HG03571 (cell line): ENCODE measurements around the gene RNF212.
"Not testable (repeated sequence)": the region's sequence is repeated elsewhere in the genome, so short reads cannot be mapped to it uniquely, and the experiment has no call there.

ENCODE experiments used
- ATAC-seq: cut with Tn5 transposase; IDR thresholded peaks from one replicate; pipeline ENCODE4 v1.9.1; 2021; ENCODE audit not compliant: unreplicated experiment

Gene RNF212

DNA sequence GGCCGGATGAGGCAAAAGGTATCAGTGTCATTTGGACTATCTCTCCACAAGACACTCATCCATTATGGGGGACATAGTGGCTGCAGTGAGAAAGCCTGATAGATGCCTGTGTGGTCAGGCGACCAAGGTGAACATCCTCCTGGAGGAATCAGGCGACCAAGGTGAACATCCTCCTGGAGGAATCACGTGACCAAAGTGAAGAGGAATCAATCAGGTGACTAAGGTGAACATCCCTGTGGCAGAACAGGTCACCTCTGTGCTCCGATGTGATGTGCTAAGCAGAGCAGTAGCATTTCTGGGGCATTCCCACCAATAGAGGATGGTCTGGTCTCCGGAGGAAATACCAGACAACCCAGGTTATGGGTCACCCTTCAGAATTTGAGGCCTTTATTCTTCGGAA, 44.0 kb downstream of the RNF212 start:
- ATAC-seq: no peak

DNA sequence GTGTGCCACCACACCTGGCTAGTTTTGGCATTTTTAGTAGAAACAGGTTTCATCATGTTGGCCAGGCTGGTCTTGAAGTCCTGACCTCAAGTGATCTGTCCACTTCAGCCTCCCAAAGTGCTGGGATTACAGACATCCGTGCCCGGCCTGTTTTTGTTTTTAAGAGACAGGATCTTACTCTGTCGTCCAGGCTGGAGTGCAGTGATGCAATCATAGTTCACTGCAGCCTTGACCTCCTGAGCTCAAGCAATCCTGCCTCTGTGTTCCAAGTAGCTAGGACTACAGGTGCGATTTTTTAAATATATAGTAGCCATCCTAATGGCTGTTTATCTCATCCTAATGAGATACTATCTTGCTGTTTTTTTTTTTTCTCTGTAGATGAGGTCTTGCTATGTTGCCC, 47.6 kb downstream of the RNF212 start:
- ATAC-seq: no peak

DNA sequence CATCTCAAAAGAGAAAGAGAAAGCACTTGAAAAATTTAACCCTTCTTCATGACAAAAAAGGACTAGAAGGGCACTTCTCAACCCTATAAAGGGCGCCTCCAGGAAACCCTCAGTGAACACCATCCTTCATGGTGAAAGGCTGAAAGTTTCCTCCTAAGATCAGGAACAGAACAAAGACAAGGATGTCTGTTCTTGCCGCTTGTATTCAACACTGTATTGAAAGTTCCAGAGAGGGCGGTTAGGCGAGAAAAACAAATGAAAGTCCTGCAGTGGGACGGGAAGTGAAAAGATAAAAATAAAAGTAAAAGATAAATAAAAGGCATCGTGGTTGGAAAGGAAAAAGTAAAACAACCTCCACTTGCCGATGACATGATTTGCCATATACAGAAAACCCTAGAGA, 50.9 kb downstream of the RNF212 start:
- no peak for ATAC-seq

DNA sequence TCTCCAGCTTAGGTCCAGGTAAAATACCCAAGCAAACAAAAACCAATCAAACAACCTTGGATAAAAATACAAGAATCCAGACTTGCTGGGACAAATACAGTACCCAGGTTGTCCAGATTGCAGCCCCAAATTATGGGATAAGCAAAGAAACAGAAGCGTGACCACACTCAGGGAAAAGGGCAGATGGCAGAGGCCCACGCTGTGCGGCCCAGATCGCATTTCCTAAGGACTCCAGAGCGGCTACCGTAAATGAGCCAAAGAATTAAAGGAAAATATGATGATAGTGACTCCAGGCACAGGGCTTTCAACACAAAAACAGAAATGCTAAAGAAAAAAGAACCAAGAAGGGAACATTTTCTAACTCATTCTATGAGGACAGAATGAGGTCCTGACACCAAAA, 51.6 kb downstream of the RNF212 start:
- ATAC-seq: no peak

DNA sequence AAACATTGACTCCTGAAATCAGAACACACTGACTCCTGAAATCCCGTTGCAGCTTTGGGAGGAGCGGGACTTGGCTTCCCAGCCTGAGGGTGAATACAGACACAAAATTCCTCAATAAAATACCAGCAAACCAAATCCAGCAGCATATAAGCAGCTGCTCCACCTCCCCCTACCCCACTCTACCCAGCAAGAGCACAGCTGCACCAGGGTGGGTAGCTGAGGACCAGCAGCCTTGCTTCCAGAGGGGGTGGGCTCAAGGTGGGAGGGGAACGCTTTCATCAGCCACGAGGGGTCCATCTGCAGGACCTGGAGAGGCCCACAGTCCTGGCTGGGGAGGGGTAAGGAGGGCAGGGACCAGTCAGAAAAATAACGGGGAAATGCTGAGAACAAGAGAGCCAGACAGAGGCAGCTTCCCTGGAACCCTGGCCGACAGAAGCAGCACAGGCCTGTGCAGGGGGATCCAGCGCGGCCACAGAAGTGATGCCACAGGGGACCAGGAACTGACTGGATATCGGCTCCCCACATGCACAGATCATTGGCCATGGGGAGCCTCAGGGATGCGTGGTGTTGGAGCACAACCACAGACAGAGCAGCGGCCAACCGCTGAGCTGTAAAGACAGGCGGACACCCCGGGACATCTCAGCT, 52.2 kb downstream of the RNF212 start:
- ATAC-seq: no peak

DNA sequence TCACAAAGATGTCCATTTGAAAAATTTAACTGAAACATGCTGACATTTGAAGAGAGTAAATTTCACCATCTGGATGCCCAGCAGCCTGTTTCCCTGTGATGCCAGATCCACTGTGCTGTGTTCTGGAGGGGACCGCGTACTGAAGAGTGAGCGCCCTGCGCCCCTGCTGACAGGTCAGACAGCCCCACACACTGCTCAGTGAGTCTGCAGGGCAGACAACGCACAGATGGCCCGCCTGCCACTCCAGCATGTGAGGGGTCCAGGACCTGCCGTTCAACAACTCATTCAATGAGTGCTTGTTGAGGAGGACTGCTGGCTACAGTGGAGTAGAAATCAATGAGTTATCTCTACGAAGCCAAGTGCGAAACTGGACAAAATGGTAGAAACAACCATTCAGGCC, 52.7 kb downstream of the RNF212 start:
- ATAC-seq: no peak

DNA sequence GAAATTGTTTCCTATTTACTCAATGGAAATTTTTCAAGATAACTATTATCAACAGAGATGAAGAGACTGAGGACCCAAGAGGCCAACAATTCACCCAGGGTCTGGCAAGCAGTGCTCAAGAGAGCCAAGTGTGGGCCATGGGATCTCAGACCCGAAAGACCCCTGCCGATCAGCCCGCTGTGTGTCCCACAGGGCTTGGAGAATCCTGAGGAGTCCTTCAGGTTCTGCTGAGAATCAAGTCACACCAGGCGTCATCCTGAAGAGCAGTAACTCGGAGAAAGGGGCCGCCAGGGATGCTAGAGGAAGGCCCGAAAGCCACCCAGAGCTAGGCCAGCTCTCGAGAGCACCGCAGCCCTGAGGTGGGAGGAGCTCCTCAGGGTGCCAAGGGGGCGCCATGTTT, 53.2 kb downstream of the RNF212 start:
- no peak for ATAC-seq

DNA sequence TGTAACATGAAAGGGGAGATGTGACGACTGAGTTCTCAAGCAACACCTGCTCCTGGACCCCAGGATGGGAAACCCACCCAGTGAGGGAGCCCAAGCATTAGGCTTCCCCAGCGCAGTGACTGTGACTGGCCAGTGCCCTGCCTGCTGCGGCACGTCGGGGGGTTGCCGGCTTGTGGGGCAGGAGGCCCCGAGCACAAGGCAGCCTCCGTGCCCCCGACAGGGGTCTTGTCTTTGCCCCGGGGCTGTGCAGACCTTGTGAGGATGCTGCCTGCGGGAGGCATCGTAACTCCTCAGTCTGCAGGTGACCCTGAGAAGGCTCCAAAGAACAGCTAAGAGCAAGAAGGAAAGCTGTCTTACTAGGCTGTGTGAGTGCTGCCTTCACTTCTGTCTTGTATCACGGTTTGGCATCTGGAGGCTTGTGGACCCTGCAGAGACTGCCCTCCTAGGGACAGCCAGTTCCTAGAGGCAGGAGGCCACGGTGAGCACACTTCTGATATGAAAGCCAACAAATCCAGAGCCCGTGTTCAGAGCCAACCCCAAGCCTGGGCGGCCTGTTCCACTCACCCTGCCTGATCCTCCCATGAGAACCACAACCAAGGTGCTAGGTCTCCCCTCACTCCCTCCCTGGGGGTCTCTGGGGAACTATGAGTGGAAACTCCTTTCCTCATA, 54.2 kb downstream of the RNF212 start:
- ATAC-seq: no peak

DNA sequence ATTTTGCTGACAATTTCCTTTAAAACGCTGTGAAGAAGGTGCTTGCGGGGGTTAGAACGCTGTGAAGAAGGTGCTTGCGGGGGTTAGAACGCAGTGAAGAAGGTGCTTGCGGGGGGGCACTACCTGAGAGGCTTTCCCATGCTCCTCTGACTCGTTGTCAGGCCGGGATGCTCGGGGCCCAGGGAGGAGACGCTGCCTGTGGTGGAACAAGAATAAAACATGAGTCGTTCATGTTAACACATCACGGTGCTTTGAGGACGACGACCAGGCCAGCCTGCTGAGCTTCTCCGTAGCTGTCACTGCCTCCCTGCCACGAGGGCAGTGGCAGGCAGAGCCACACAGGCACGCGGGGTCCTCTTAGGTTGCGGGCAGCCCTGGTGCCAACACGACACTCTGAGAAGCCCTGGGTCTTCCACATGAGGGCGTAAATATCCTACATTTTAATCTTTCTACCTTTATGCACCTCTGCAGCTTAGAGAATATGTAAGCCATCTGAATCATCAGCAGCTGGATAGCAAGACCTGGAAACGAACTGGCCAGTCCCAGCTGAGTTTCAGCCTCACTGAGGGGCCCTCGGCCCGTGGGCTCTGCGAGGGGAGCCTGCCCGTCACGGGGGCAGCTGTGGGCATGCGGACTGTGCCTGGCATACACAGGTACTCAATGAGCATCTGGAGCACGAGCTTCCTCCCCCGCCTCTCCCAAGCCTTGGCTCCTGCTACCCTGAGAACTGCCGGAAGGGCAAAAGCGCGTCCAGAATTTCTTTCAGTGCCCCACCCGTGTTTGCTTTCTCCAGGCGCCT, 55.0 kb downstream of the RNF212 start:
- ATAC-seq: no peak

DNA sequence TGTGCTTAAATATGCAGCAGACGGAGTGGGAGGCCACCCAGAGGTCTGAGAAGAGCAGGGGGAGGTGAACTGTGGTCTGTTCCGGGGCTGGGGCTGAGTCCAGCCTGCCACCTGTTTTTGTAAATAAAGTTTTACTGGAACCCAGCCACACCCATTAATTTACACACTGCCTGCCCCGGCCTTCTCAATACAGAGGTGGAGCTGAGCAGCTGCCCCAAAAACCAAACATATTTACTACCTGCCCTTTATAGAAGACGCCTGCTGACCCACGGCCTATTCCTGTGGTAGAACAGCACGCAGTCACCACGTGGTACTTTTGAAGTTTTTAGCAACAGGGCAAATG, 56.0 kb downstream of the RNF212 start:
- no peak for ATAC-seq

DNA sequence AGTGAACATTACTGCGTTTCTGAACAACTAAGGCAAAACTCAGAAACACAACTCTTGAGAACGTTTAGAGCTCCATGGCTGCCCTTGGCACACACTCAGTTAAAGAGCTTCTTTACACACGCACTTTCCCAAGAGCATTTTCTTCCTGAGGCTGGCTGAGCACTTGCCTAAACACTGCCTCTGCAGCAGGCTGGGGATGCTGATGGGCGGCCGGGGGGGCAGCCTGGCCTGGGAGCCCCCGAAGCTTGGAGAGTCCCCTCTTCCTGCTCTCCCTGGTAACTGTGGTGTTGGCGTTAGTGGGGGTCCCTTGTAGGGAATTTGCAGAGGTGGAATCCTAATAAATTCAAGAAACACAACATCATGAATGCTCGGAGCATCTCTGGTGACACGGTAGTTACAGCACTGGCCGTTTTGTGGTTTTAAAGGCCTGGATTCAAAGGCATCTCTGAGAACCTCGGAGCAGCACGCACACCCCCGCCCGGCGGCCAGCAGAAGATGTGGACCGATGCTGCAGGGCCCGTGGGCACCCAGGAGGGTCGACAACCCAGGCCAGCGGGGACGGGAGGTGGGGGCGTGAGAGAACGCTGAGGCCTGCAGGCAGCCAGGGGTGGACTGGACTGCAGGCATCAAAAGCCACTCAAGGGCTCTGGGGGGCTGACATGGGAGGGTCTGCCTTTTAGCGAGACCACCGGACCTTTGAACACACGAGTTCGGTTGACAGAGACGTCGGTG, 56.5 kb downstream of the RNF212 start:
- ATAC-seq: no peak

DNA sequence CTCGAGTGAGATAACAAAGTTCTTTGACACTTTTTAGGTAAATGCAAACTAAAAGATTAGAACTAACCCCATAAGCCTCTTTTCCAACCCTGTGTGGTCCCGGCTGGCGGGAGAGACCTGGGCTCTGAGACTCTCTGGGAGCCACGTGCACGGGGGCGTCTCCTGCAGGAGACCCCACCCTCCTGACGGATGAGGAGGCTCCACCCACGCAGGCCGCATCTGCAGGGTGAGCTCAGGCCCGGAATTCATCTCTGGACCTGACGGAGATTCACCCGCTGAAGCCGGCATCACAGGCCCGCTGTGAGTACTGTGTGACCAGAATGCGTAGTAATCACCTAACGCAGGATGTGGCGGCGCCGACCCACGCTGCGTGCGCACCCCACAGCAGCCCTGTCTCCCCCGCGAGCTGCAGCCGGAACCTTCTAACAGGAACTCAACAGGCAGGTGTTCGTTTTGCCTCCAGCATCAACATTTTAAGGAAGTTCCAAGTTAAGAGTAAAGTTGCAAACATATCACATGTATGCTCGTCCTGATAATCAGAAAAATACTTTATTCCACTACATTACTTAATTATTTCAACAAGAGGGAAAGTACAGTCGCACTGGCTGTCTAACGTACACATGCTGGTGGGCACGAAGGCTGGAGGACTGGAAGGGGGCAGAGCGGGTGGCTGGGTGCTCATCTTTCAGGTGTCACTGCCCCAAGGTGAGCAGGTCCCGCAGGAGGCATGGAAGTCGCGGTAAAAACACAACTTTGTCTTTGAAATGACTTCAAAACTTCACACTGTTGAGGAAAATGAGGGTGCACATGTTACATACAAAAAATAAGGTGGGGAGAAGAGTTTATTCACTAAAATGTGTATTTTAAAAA, 57.4 kb downstream of the RNF212 start:
- ATAC-seq: no peak

DNA sequence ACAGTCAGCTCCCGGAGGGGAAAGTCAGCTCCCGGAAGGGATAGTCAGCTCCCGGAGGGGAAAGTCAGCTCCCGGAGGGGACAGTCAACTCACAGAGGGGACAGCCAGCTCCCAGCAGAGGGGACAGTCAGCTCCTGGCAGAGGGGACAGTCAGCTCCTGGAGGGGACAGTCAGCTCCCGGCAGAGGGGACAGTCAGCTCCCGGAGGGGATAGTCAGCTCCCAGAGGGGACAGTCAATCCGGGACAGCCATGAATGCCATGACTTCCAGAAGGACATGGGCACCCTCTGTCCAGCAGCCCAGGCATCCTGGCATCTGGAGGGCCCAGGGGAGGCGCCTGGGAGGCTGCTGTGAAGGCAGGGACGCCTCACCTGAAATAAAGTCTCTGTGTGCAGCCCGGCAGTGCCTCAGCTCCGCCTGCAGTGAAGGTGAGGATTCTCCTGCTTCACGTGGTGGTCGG, 58.1 kb downstream of the RNF212 start:
- not testable (repeated sequence) for ATAC-seq

DNA sequence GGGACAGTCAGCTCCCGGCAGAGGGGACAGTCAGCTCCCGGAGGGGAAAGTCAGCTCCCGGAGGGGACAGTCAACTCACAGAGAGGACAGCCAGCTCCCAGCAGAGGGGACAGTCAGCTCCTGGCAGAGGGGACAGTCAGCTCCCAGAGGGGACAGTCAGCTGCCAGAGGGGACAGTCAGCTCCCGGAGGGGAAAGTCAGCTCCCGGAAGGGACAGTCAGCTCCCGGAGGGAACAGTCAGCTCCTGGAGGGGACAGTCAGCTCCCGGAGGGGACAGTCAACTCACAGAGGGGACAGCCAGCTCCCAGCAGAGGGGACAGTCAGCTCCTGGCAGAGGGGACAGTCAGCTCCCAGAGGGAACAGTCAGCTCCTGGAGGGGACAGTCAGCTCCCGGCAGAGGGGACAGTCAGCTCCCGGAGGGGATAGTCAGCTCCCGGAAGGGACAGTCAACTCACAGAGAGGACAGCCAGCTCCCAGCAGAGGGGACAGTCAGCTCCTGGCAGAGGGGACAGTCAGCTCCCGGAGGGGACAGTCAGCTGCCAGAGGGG, 58.6 kb downstream of the RNF212 start:
- ATAC-seq: not testable (repeated sequence)

DNA sequence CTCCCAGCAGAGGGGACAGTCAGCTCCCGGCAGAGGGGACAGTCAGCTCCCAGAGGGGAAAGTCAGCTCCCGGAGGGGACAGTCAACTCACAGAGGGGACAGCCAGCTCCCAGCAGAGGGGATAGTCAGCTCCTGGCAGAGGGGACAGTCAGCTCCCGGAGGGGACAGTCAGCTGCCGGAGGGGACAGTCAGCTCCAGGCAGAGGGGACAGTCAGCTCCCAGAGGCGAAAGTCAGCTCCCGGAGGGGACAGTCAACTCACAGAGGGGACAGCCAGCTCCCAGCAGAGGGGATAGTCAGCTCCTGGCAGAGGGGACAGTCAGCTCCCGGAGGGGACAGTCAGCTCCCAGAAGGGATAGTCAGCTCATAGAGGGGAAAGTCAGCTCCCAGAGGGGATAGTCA, 59.5 kb downstream of the RNF212 start:
- ATAC-seq: not testable (repeated sequence)

DNA sequence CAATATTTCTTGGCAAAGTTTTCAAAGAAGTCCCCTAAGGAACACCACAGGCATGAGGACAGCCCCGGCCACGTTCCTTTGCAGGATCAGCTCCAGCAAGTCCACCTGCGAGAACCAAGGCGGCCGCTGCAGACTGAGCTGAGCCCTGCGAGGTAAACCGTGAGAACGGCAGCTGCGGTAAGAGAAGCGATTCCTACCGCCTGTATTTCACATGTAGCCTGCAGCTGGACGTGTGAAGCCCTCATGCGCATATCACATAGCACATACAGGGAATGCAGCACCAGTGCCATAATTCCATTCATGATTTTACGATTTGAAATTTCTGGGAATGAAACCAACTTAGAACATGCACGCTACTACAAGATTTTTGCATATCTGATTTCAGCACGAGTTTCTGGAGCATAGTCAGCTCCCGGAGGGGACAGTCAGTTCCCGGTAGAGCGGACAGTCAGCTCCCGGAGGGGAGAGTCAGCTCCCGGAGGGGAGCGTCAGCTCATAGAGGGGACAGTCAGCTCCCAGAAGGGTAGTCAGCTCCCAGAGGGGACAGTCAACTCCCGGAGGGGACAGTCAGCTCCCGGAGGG, 60.2 kb downstream of the RNF212 start:
- no peak for ATAC-seq

DNA sequence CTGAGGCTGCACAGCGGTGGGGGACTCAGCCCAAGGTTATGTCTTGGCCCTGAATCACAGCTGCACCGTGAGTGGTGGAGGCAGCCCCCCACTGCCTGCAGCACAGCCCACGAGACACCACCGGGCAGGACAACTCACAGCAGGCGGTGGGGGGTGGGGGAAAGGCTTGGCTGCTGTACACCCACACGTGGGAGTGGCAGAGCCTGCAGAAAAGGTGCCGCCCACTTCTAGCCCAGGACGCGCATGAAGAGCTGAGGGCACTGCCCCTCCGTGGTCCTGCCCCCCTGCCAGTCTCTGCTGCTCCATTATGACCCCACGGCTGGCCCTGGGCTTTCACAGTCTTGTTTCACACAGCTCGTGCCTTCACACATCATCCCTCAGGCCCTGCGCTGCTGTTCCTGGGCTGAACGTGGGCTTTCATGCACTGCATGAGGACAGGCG, 61.1 kb downstream of the RNF212 start:
- no peak for ATAC-seq

DNA sequence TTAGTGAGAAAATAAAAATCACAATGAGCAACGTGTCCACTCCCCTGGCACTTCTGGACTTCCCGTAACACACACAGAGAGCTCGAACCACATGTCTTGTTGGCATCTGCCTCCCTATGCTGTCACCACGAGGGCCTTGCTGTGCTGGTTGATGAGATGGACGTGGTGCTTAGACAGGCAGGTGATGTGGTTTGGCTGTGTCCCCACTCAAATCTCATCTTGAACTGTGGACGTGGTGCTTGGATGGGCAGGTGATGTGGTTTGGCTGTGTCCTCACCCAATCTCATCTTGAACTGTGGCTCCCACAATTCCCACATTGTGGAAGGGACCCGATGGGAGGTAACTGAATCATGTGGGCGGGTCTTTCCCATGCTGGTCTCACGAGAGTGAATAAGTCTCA, 61.9 kb downstream of the RNF212 start:
- ATAC-seq: no peak

DNA sequence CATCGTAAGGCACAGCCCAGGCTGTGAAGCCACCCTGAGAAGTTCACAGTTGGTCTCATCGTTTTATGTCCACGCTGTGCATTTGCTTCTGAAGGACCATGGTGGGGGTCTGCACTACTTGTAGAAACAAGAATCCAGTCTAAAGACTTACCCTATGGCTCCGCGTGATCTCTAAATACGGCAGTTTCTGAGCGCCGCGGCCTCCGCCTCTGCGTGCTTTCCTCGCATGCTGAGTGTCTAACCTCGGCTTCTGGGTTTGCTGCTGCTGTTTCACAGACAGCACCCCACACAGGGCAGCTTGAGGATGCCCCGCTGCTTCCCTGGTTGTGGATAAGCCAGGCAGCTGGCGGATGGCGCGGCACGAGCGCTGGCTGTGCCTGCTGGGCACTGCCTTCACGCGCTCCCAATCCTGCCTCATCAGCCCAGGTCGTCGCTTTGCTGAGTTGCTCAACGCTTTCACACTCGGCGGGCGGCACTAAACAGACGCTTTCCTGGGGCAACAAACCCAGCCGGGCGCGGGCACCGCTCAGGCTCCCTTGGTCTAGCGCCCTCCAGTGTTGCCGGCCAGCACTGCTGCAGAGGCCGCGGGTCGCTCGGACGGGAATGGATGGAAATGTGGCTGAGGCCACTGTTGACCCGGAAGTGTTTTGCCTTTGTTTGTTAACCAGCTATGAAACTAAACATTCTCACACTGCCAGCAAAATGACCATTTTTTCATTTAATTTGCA, 62.7 kb downstream of the RNF212 start:
- ATAC-seq: no peak
